Stomach (tissue), 9 donors: ENCODE data around the gene ST14. TPM values are rescaled to one million over a fixed set of nuclear protein-coding genes. Genes with fewer than 3 reads are reported as not detected.

ENCODE experiments used
- DNase-seq, 2 donors: peaks; one replicate each; pipeline versions ENCODE4 v3.0.0 to v3.0.0-alpha.2; 2013 to 2019
- H3K27ac ChIP-seq, 5 donors: fragments of 200-600 bp in 4 of 5; sonication (generic) in 4 of 5; one replicate each; pipeline ENCODE4 v1.5.1; 2013 to 2019; ENCODE audit warnings: mild to moderate bottlenecking in 1 of 5, moderate library complexity in 1 of 5
- H3K27me3 ChIP-seq, 3 donors: fragments of 200-600 bp; sonication (generic); one replicate each; pipeline ENCODE4 v1.5.1; 2017 to 2019; ENCODE audit warnings: mixed run types in 1 of 3
- H3K36me3 ChIP-seq, 4 donors: fragments of 200-600 bp; sonication (generic); 1 replicate in 3 of 4; 2 replicates in 1 of 4; pipeline ENCODE4 v1.5.1; 2016 to 2019
- H3K4me1 ChIP-seq, 4 donors: fragments of 200-600 bp; sonication (generic); one replicate each; pipeline ENCODE4 v1.5.1; 2016 to 2019
- H3K4me3 ChIP-seq, 4 donors: fragments of 200-600 bp; sonication (generic) in 3 of 4; one replicate each; pipeline ENCODE4 v1.5.1; 2016 to 2019; ENCODE audit warnings: mild to moderate bottlenecking in 1 of 4
- H3K9me3 ChIP-seq, 4 donors: fragments of 200-600 bp; sonication (generic); one replicate each; pipeline ENCODE4 v1.5.1; 2016 to 2019
- CTCF ChIP-seq, 7 experiments: fragments of 450-650 bp in 4 of 7; fragments of 200-600 bp in 3 of 7; sonication (generic) in 3 of 7; IDR thresholded peaks; one replicate each; pipeline ENCODE4 v1.5.1; 2016 to 2019; ENCODE audit warnings: antibody characterized with exemption in 7 of 7, control low read depth in 2 of 7, mild to moderate bottlenecking in 1 of 7
- EP300 ChIP-seq: sonication (generic); formaldehyde crosslinking; IDR thresholded peaks from one replicate; pipeline ENCODE4 v1.6.1; 2017; ENCODE audit warnings: antibody characterized with exemption
- POLR2A ChIP-seq, 4 donors: fragments of 450-650 bp; IDR thresholded peaks; one replicate each; pipeline ENCODE4 v1.6.1; 2016; ENCODE audit warnings: antibody characterized with exemption in 4 of 4, control low read depth in 2 of 4, mild to moderate bottlenecking in 1 of 4, moderate library complexity in 1 of 4
- POLR2AphosphoS5 ChIP-seq, 3 donors: sonication (generic); formaldehyde crosslinking; IDR thresholded peaks; one replicate each; pipeline ENCODE4 v1.6.1; 2016; ENCODE audit warnings: antibody characterized with exemption in 3 of 3
- WGBS, 5 donors: extraction: QIAGEN DNeasy Blood & Tissue Kit in 3 of 5; methylation state at CpG; one replicate each; pipeline versions ENCODE4 v1.1.5 to v1.1.7; 2013 to 2018; 5-methylcytosine and 5-hydroxymethylcytosine counted together
- intact Hi-C: fragments of 100-400 bp; cut with DNase I; formaldehyde crosslinking; loops from one replicate; pipeline ENCODE4 v1.15.1; 2023; ENCODE audit warnings: low total_unique reads
- polyA plus RNA-seq, 3 donors: library from polyadenylated mRNA; stranded (reverse); fragments of 200-250 nt; gene quantifications; one replicate each; pipeline ENCODE4 v1.2.3, GENCODE V29; 2013
- total RNA-seq, 5 donors: library from RNA; depleted of rRNA; stranded (reverse); fragments of >200 nt; gene quantifications; one replicate each; pipeline versions ENCODE4 v1.1.0 to v1.2.3, GENCODE V29; 2014 to 2016
- donor health status: healthy with polysubstance abuse.
- donor health status: Bipolar disorder and iron deficiency.
- donor health status: healthy.

Gene ST14
- total and polyA plus RNA-seq, 8 donors: 12.4 to 380 (median 50.0) TPM

GRCh38 chr11:130201026-130201425, 41.4 kb downstream of the ST14 start:
- intact Hi-C loops: loop anchor here (10.0 kb wide), 1 partner anchor 224 kb away; the partner anchor contains the start of gene ADAMTS8
- Histone ChIP-seq H3K9me3 (no peaks in the 10 kb centered on the region), H3K4me1 (no peaks in the 10 kb centered on the region), H3K27me3 (no peaks in the 10 kb centered on the region), H3K36me3 (peaks cover 14 to 88% (median 76%) of the 10 kb centered on the region in 4 donors), H3K27ac (no peak overlapping the region), H3K4me3 (no peak overlapping the region)
- no peak for DNase-seq
- WGBS, 5 donors: 84 to 100% (median 95%) methylated on average over 5 to 7 of the region's 7 CpGs
- TF ChIP-seq CTCF (IDR thresholded peaks at IDR 0.05): no peak
- no peak for TF ChIP-seq POLR2A (IDR thresholded peaks at IDR 0.05)
- TF ChIP-seq POLR2AphosphoS5 (IDR thresholded peaks at IDR 0.05): no peak
- no peak for TF ChIP-seq EP300

- DNase-seq: no peak
- TF ChIP-seq CTCF (IDR thresholded peaks at IDR 0.05): no peak
- no peak for TF ChIP-seq EP300
- TF ChIP-seq POLR2AphosphoS5 (IDR thresholded peaks at IDR 0.05): no peak
- TF ChIP-seq POLR2A (IDR thresholded peaks at IDR 0.05): no peak
- Histone ChIP-seq H3K36me3 (peaks cover 14 to 81% (median 67%) of the 10 kb centered on the region in 4 donors), H3K27ac (no peak overlapping the region), H3K27me3 (no peaks in the 10 kb centered on the region), H3K4me3 (no peak overlapping the region), H3K9me3 (no peaks in the 10 kb centered on the region), H3K4me1 (no peaks in the 10 kb centered on the region)
- 68 to 82% (median 80%) methylated on average over 6 to 12 of the region's 12 CpGs for WGBS, 5 donors
- intact Hi-C loops: loop anchor here (10.0 kb wide), 1 partner anchor 223 kb away; the partner anchor contains the start of gene ADAMTS8
Measured at GRCh38 chr11:130202009-130202817, 42.6 kb downstream of the ST14 start.

GRCh38 chr11:130202818-130203689, 43.5 kb downstream of the ST14 start:
- no peak overlapping the region for H3K27ac ChIP-seq
- TF ChIP-seq POLR2AphosphoS5 (IDR thresholded peaks at IDR 0.05): no peak
- no peak for TF ChIP-seq EP300
- TF ChIP-seq CTCF (IDR thresholded peaks at IDR 0.05): no peak
- TF ChIP-seq POLR2A (IDR thresholded peaks at IDR 0.05): no peak
- H3K9me3 ChIP-seq: no peaks in the 10 kb centered on the region
- intact Hi-C loops: loop anchor here (10.0 kb wide), 1 partner anchor 222 kb away; the partner anchor contains the start of gene ADAMTS8
- no peaks in the 10 kb centered on the region for H3K27me3 ChIP-seq
- 84 to 90% (median 89%) methylated on average over 25 of the region's 25 CpGs for WGBS, 5 donors
- no peak overlapping the region for H3K4me3 ChIP-seq
- H3K4me1 ChIP-seq: peaks cover 0 to under 1% (median 0%) of the 10 kb centered on the region in 4 donors
- no peak for DNase-seq
- peaks cover 11 to 80% (median 66%) of the 10 kb centered on the region in 4 donors for H3K36me3 ChIP-seq
